GF-D8 (cell line): ENCODE results near the gene ZNF429.
"Not testable (repeated sequence)": the region's sequence is repeated elsewhere in the genome, so short reads cannot be mapped to it uniquely, and the experiment has no call there.

ENCODE experiments used
- DNase-seq: peaks from one replicate; lab custom pipeline; 2025; lab: John Stamatoyannopoulos, UW

Gene ZNF429

GRCh38 chr19:21505459-21506451, at the start of gene ZNF429:
TSS of gene ZNF429 (plus strand) at chr19:21505602. CDS start at chr19:21505772, 170 bp downstream.
- DNase-seq: peak; percentile 85

GRCh38 chr19:21460686-21461085, 44.7 kb upstream of the ZNF429 start:
- DNase-seq: no peak

- no peak for DNase-seq
These were observed 42.9 kb upstream of the ZNF429 start for GRCh38 chr19:21462540-21462939.

GRCh38 chr19:21463449-21464105, 41.8 kb upstream of the ZNF429 start:
- DNase-seq: no peak

- DNase-seq: no peak
These were observed 38.8 kb upstream of the ZNF429 start for GRCh38 chr19:21466627-21467026.

- no peak for DNase-seq
These were observed 36.6 kb upstream of the ZNF429 start for GRCh38 chr19:21468791-21469190.

GRCh38 chr19:21472507-21472906, 32.9 kb upstream of the ZNF429 start:
- no peak for DNase-seq

- DNase-seq: no peak
These were observed 30.7 kb upstream of the ZNF429 start for GRCh38 chr19:21474671-21475181.

GRCh38 chr19:21482361-21482760, 23.0 kb upstream of the ZNF429 start:
- DNase-seq: not testable (repeated sequence)

GRCh38 chr19:21482863-21483276, 22.5 kb upstream of the ZNF429 start:
- no peak for DNase-seq

GRCh38 chr19:21483589-21484170, 21.7 kb upstream of the ZNF429 start:
- no peak for DNase-seq

- no peak for DNase-seq
These were observed 20.8 kb upstream of the ZNF429 start for GRCh38 chr19:21484631-21485030.

GRCh38 chr19:21485926-21486325, 19.5 kb upstream of the ZNF429 start:
- no peak for DNase-seq

- DNase-seq: no peak
These were observed 17.4 kb upstream of the ZNF429 start for GRCh38 chr19:21487969-21488368.

- DNase-seq: no peak
These were observed 14.3 kb upstream of the ZNF429 start for GRCh38 chr19:21491146-21491545.

GRCh38 chr19:21492947-21493906, 12.2 kb upstream of the ZNF429 start:
- DNase-seq: no peak

GRCh38 chr19:21496876-21497275, 8.5 kb upstream of the ZNF429 start:
- no peak for DNase-seq

- DNase-seq: no peak
These were observed 6.8 kb upstream of the ZNF429 start for GRCh38 chr19:21498651-21499050.

GRCh38 chr19:21508198-21508597, 2.8 kb downstream of the ZNF429 start:
- no peak for DNase-seq

- DNase-seq: not testable (repeated sequence)
These were observed 5.7 kb downstream of the ZNF429 start for GRCh38 chr19:21511058-21511457.

GRCh38 chr19:21512609-21513008, 7.2 kb downstream of the ZNF429 start:
- DNase-seq: not testable (repeated sequence)
